Loucy (cell line): Measurements from ENCODE around the gene NAT14.

ENCODE experiments used
- H2AFZ ChIP-seq: fragments of 200-600 bp; sonication (generic); 2 replicates; pipeline ENCODE4 v1.6.0; 2016; ENCODE audit warnings: antibody characterized with exemption, mild to moderate bottlenecking, low read length, moderate library complexity
- H3F3A ChIP-seq: fragments of 200-600 bp; 2 replicates; pipeline ENCODE4 v1.6.0; 2016; ENCODE audit warnings: antibody characterized with exemption, low read depth, mild to moderate bottlenecking
- H3K27me3 ChIP-seq: fragments of 200-600 bp; sonication (generic); 2 replicates; pipeline ENCODE4 v1.6.1; 2014; ENCODE audit warnings: low read length, mild to moderate bottlenecking; ENCODE audit not compliant: insufficient read depth, poor library complexity, severe bottlenecking
- H3K36me3 ChIP-seq: fragments of 200-600 bp; sonication (generic); 2 replicates; pipeline ENCODE4 v1.6.1; 2016; ENCODE audit warnings: low read length; ENCODE audit not compliant: insufficient read depth
- H3K4me1 ChIP-seq: fragments of 200-600 bp; sonication (generic); 2 replicates; pipeline ENCODE4 v1.5.1; 2014; ENCODE audit warnings: low read length, mild to moderate bottlenecking; ENCODE audit not compliant: insufficient read depth, poor library complexity, severe bottlenecking
- H3K4me2 ChIP-seq: fragments of 200-600 bp; sonication (generic); 2 replicates; pipeline ENCODE4 v1.6.0; 2014; ENCODE audit warnings: antibody characterized with exemption, low read length, low read depth, mild to moderate bottlenecking; ENCODE audit not compliant: poor library complexity, severe bottlenecking
- H3K4me3 ChIP-seq: fragments of 200-600 bp; sonication (generic); 2 replicates; pipeline ENCODE4 v1.5.1; 2014; ENCODE audit warnings: low read length, mild to moderate bottlenecking, mixed read lengths; ENCODE audit not compliant: poor library complexity, severe bottlenecking
- H3K79me2 ChIP-seq: fragments of 200-600 bp; sonication (generic); 2 replicates; pipeline ENCODE4 v1.6.1; 2014; ENCODE audit warnings: low read length; ENCODE audit not compliant: insufficient read depth
- H3K9ac ChIP-seq: fragments of 200-600 bp; sonication (generic); 2 replicates; pipeline ENCODE4 v1.6.0; 2014; ENCODE audit warnings: mild to moderate bottlenecking, low read depth, low read length, moderate library complexity; ENCODE audit not compliant: poor library complexity, severe bottlenecking
- H3K9me2 ChIP-seq: fragments of 200-600 bp; sonication (generic); replicated peaks from 2 replicates; pipeline ENCODE4 v1.6.1; 2016; ENCODE audit warnings: low read depth, low read length, mixed read lengths
- H3K9me3 ChIP-seq: fragments of 200-600 bp; sonication (generic); 2 replicates; pipeline ENCODE4 v1.6.1; 2014; ENCODE audit warnings: mild to moderate bottlenecking, antibody characterized with exemption, low read length, low read depth; ENCODE audit not compliant: insufficient read depth
- H4K20me1 ChIP-seq: fragments of 200-600 bp; sonication (generic); 2 replicates; pipeline ENCODE4 v1.6.0; 2014; ENCODE audit warnings: antibody characterized with exemption, low read length, mild to moderate bottlenecking; ENCODE audit not compliant: insufficient read depth, poor library complexity, severe bottlenecking
- EZH2phosphoT487 ChIP-seq: fragments of 200-600 bp; IDR thresholded peaks from 2 replicates; pipeline ENCODE4 v1.6.1; 2018; ENCODE audit warnings: antibody characterized with exemption, mild to moderate bottlenecking, moderate library complexity, borderline replicate concordance
- TF ChIP-seq, protein P1 (sequence below): fragments of 200-600 bp; sonication (generic); conservative IDR thresholded peaks from 2 replicates; pipeline ENCODE4 v1.5.1; 2014; ENCODE audit warnings: mild to moderate bottlenecking, antibody characterized with exemption, low read length

NAT14 gene

DNA sequence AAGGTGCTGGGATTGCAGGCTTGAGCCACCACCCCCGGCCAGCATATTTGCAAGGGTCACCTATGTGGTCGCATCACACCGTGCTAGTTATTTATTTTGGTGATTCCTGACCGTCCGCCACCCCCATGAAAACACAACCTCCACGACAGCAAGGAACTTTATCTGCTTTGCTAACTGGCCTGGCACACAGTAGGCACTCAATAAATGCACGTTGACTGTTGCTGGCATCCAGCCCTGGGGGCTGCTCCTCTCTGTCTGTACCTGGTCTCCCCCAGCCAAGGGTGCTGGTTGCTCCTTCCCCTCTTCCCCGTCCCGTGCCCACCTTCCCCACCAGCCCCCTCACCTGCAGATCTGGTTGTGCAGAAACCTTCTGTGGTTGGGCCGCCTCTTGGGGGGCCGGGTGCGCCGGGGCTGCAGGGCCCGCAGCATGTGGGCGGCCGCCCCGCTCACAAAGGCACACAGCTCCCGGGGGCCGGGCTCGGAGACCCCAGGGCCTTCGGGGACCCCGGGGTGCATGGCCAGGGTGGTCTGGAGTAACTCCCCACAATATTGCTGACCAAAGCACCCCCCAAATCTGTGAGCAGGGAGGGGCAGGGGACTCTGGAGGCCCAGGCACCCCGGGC, 20.8 kb upstream of the NAT14 start:
- no peaks in the 10 kb centered on the region for H3K9me3 ChIP-seq

DNA sequence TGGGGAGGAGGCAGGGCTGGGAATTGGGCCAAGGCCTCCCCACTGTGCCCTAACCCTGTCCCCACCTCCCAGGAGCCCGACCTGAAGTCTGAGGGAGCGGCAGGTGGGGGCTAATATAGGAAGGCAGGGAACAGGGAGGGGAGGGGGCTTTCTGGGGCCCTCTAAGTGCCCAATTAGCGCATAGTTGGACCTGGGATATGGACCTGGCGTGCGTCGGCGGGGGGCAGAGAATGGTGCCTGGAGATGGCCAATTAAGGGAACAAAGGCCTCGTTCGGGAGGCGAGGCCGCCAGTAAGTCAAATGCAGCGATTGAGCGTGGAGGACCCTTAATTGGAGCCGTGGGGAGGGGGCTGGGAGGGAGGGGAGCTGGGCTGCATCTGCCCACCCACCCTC, 20.3 kb upstream of the NAT14 start, which contains the start of gene C19orf85:
Gene C19orf85 (minus strand): TSS at position 90 of the 393 bp plus-strand sequence. CDS start 197 bp downstream, outside the sequence.
- peaks cover 21% of the 10 kb centered on the region for H3K4me1 ChIP-seq
- H3K9me2 ChIP-seq, result no peaks in the 10 kb centered on the region
- H3K27me3 ChIP-seq, result peaks cover 3% of the 10 kb centered on the region
- peaks cover 17% of the 10 kb centered on the region for H3K79me2 ChIP-seq
- 0 out of 2 replicates have a peak, but pooled peaks cover 3% of the 10 kb centered on the region for H3F3A ChIP-seq
- TF ChIP-seq EZH2phosphoT487, result no peak
- TF ChIP-seq, protein P1, sequence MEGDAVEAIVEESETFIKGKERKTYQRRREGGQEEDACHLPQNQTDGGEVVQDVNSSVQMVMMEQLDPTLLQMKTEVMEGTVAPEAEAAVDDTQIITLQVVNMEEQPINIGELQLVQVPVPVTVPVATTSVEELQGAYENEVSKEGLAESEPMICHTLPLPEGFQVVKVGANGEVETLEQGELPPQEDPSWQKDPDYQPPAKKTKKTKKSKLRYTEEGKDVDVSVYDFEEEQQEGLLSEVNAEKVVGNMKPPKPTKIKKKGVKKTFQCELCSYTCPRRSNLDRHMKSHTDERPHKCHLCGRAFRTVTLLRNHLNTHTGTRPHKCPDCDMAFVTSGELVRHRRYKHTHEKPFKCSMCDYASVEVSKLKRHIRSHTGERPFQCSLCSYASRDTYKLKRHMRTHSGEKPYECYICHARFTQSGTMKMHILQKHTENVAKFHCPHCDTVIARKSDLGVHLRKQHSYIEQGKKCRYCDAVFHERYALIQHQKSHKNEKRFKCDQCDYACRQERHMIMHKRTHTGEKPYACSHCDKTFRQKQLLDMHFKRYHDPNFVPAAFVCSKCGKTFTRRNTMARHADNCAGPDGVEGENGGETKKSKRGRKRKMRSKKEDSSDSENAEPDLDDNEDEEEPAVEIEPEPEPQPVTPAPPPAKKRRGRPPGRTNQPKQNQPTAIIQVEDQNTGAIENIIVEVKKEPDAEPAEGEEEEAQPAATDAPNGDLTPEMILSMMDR, result no peak
- H3K36me3 ChIP-seq, result no peaks in the 10 kb centered on the region
- peaks cover 7% of the 10 kb centered on the region for H4K20me1 ChIP-seq
- H3K4me3 ChIP-seq, result no peak within 1 kb of the TSS
- no peak within 1 kb of the TSS for H3K9ac ChIP-seq
- H3K4me2 ChIP-seq, result no peak within 1 kb of the TSS
- no peak within 1 kb of the TSS for H2AFZ ChIP-seq
- H3K9me3 ChIP-seq, result no peaks in the 10 kb centered on the region

More for the DNA sequence above, 20.8 kb upstream of the NAT14 start:
- peaks cover 12% of the 10 kb centered on the region for H4K20me1 ChIP-seq
- no peak overlapping the region for H3K4me3 ChIP-seq
- no peak overlapping the region for H2AFZ ChIP-seq
- peaks cover 19% of the 10 kb centered on the region for H3K79me2 ChIP-seq
- H3K9me2 ChIP-seq, result no peaks in the 10 kb centered on the region
- H3F3A ChIP-seq, result 0 out of 2 replicates have a peak, but pooled peaks cover 3% of the 10 kb centered on the region
- peaks cover 26% of the 10 kb centered on the region for H3K4me1 ChIP-seq
- H3K9ac ChIP-seq, result no peak overlapping the region
- H3K27me3 ChIP-seq, result peaks cover 3% of the 10 kb centered on the region
- TF ChIP-seq, protein P1, result no peak
- TF ChIP-seq EZH2phosphoT487, result no peak
- H3K4me2 ChIP-seq, result no peak overlapping the region
- no peaks in the 10 kb centered on the region for H3K36me3 ChIP-seq

DNA sequence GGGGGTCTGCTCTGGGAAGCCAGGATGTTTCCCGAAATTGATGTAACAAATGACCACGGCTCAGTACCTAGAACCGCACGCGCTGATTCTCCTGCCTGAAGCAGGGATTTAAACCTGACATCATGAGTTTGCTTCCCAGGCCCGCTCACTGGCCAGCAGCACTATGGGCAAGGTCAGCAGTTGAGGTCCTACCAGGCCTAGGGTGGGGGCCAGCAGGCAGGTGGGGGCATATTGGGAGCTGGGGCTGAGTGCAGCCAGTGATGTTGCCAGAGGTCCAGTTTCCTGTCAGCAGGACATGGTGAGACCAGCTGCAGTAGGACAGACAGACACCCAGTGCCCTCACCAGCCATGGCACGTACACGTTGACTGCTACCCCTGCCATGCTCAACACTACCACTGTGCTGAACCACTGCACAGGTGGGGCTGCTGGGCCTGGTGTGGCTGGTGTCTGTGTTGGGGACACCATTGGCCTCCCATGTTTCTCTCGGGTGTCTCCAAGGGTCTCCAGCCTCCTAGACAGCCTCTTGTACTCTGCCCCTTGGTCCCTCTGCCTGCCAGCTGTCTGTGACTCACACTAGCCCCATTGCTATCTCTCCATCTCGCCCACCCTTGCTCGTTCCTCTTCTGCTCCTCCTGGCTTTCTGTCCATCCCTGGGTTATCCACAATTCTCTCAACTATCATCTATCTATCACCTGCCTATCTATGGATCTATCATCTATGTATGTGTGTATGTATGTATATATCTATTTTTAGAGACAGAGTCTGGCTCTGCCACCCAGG, 19.3 kb upstream of the NAT14 start:
- H4K20me1 ChIP-seq, result peaks cover 2% of the 10 kb centered on the region
- no peaks in the 10 kb centered on the region for H3K9me2 ChIP-seq
- H3K9ac ChIP-seq, result no peak overlapping the region
- no peaks in the 10 kb centered on the region for H3K36me3 ChIP-seq
- no peak overlapping the region for H2AFZ ChIP-seq
- no peak overlapping the region for H3K4me3 ChIP-seq
- H3F3A ChIP-seq, result no peaks in the 10 kb centered on the region
- TF ChIP-seq EZH2phosphoT487, result no peak
- TF ChIP-seq, protein P1, result no peak
- peaks cover 11% of the 10 kb centered on the region for H3K4me1 ChIP-seq
- H3K9me3 ChIP-seq, result no peaks in the 10 kb centered on the region
- peaks cover 3% of the 10 kb centered on the region for H3K27me3 ChIP-seq
- no peak overlapping the region for H3K4me2 ChIP-seq
- peaks cover 7% of the 10 kb centered on the region for H3K79me2 ChIP-seq
